SU-DHL-6 (cell line): ENCODE results near the gene MRAP2.

Experiments used
- H2AFZ ChIP-seq: fragments of 200-600 bp; sonication (generic); 2 replicates; pipeline ENCODE4 v1.6.1; 2014; ENCODE audit warnings: low read depth, mild to moderate bottlenecking, moderate library complexity, mixed read lengths, antibody characterized with exemption, low read length; ENCODE audit not compliant: severe bottlenecking
- H3F3A ChIP-seq: fragments of 200-600 bp; shearing (Covaris generic); 2 replicates; pipeline ENCODE4 v1.6.0; 2016; ENCODE audit warnings: antibody characterized with exemption, mild to moderate bottlenecking; ENCODE audit not compliant: insufficient read depth
- H3K27ac ChIP-seq: fragments of 200-600 bp; sonication (generic); 2 replicates; pipeline ENCODE4 v1.5.1; 2016; ENCODE audit warnings: low read depth, mild to moderate bottlenecking, low read length, moderate library complexity, mixed read lengths
- H3K27me3 ChIP-seq: fragments of 200-600 bp; sonication (generic), shearing (Covaris generic); 2 replicates; pipeline ENCODE4 v1.6.0; 2014; ENCODE audit warnings: mild to moderate bottlenecking, low read length
- H3K36me3 ChIP-seq: fragments of 200-600 bp; sonication (generic); 2 replicates; pipeline ENCODE4 v1.6.1; 2014; ENCODE audit warnings: mild to moderate bottlenecking, low read length, mixed read lengths
- H3K4me2 ChIP-seq: fragments of 300-600, 200-600 bp; shearing (Covaris generic), sonication (generic); 2 replicates; pipeline ENCODE4 v1.6.0; 2014; ENCODE audit warnings: low read length, low read depth, mild to moderate bottlenecking; ENCODE audit not compliant: poor library complexity, severe bottlenecking
- H3K4me3 ChIP-seq: fragments of 200-600 bp; sonication (generic); 2 replicates; pipeline ENCODE4 v1.5.1; 2014; ENCODE audit warnings: antibody characterized with exemption, low read length, mild to moderate bottlenecking, mixed read lengths; ENCODE audit not compliant: insufficient read depth, poor library complexity, severe bottlenecking
- H3K79me2 ChIP-seq: fragments of 200-600 bp; sonication (generic); 2 replicates; pipeline ENCODE4 v1.6.1; 2014; ENCODE audit warnings: mild to moderate bottlenecking, low read length, moderate library complexity; ENCODE audit not compliant: insufficient read depth
- H3K9ac ChIP-seq: fragments of 200-600 bp; sonication (generic); 2 replicates; pipeline ENCODE4 v1.7.0; 2014; ENCODE audit warnings: mild to moderate bottlenecking, low read length
- H3K9me2 ChIP-seq: fragments of 200-600 bp; sonication (generic); replicated peaks from 2 replicates; pipeline ENCODE4 v1.6.1; 2014; ENCODE audit warnings: low read length; ENCODE audit not compliant: insufficient read depth
- H3K9me3 ChIP-seq: fragments of 200-600 bp; sonication (generic); 2 replicates; pipeline ENCODE4 v1.6.1; 2014; ENCODE audit warnings: low read length, mixed read lengths; ENCODE audit not compliant: insufficient read depth
- H4K20me1 ChIP-seq: fragments of 200-600 bp; sonication (generic); 2 replicates; pipeline ENCODE4 v1.6.1; 2014; ENCODE audit warnings: low read depth, mild to moderate bottlenecking, antibody characterized with exemption, low read length, moderate library complexity, mixed read lengths
- EZH2phosphoT487 ChIP-seq: fragments of 200-600 bp; sonication (generic), shearing (Covaris generic); conservative IDR thresholded peaks from 2 replicates; pipeline ENCODE4 v1.6.1; 2018; ENCODE audit warnings: mild to moderate bottlenecking, antibody characterized with exemption, low read length, moderate library complexity, mixed read lengths
- TF ChIP-seq, protein P1 (sequence below): fragments of 200-600 bp; sonication (generic); IDR thresholded peaks from one replicate; pipeline ENCODE4 v1.5.1; 2017; ENCODE audit warnings: antibody characterized with exemption, mild to moderate bottlenecking, low read length, moderate library complexity; ENCODE audit not compliant: insufficient read depth, poor library complexity, severe bottlenecking

Gene MRAP2

GRCh38 chr6:83985715-83986114 is 47.9 kb upstream of the MRAP2 start:
- Histone ChIP-seq H3K4me2 (no peak overlapping the region), H3K9me3 (no peaks in the 10 kb centered on the region), H3K27me3 (no peaks in the 10 kb centered on the region)

DNA sequence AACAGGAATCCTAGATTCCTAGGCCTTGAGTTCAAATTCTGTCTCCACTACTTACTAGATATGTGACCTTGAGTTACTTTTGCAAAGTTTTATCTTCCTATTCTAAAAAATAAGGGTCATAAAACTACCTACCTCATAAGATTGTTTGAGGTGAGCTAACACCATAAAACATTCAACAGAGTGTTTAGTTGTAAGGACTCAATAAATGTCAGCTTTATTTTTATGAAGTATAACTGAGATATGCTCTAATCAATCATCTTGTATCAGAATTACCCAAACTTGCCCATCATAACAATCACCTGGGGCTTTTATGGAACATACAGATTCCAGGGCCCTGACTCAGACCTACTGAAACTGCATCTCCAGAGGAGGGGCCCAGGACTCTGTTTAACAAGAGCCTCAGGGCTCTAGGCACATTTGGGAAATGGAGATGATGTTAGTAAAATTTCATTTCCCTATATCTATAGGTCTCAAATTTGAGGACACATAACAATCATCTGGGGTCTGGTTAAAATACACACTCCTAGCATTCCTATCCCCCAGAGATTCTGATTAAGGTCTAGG is 35.5 kb upstream of the MRAP2 start:
- TF ChIP-seq, protein P1, sequence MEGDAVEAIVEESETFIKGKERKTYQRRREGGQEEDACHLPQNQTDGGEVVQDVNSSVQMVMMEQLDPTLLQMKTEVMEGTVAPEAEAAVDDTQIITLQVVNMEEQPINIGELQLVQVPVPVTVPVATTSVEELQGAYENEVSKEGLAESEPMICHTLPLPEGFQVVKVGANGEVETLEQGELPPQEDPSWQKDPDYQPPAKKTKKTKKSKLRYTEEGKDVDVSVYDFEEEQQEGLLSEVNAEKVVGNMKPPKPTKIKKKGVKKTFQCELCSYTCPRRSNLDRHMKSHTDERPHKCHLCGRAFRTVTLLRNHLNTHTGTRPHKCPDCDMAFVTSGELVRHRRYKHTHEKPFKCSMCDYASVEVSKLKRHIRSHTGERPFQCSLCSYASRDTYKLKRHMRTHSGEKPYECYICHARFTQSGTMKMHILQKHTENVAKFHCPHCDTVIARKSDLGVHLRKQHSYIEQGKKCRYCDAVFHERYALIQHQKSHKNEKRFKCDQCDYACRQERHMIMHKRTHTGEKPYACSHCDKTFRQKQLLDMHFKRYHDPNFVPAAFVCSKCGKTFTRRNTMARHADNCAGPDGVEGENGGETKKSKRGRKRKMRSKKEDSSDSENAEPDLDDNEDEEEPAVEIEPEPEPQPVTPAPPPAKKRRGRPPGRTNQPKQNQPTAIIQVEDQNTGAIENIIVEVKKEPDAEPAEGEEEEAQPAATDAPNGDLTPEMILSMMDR = no peak
- no peak for TF ChIP-seq EZH2phosphoT487
- H4K20me1 ChIP-seq = no peaks in the 10 kb centered on the region
- H3K9me2 ChIP-seq = no peaks in the 10 kb centered on the region
- no peak overlapping the region for H3K4me3 ChIP-seq
- no peaks in the 10 kb centered on the region for H3K9me3 ChIP-seq
- H3K9ac ChIP-seq = no peak overlapping the region
- no peak overlapping the region for H3K4me2 ChIP-seq
- no peak overlapping the region for H2AFZ ChIP-seq
- no peaks in the 10 kb centered on the region for H3K27me3 ChIP-seq
- no peak overlapping the region for H3K27ac ChIP-seq
- H3K36me3 ChIP-seq = no peaks in the 10 kb centered on the region
- no peaks in the 10 kb centered on the region for H3F3A ChIP-seq
- H3K79me2 ChIP-seq = no peaks in the 10 kb centered on the region

More at GRCh38 chr6:83985715-83986114, 47.9 kb upstream of the MRAP2 start:
- Histone ChIP-seq H4K20me1 (no peaks in the 10 kb centered on the region), H2AFZ (no peak overlapping the region), H3K4me3 (no peak overlapping the region), H3K36me3 (no peaks in the 10 kb centered on the region), H3K9ac (no peak overlapping the region), H3F3A (no peaks in the 10 kb centered on the region), H3K79me2 (no peaks in the 10 kb centered on the region), H3K27ac (no peak overlapping the region), H3K9me2 (no peaks in the 10 kb centered on the region)
- TF ChIP-seq, protein P1 = no peak
- TF ChIP-seq EZH2phosphoT487 = no peak

DNA sequence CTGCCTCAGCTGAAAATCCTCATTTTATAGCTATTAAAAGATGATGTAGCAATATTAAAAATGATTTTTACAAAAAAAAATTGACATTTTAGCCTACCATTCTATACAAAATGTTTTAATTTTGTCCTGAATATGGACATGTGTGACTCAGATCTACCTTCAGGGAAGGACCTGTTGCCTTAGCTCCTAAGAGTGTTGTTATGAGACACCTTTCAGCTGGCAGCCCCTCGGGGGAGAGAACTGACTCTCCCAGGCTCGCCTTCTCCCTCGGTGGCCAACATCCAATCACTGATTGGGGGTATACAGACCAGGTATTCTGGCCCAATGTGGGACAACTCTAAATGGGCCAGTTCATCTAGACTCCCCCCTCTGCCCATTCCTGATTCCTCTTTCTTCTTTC is 32.5 kb upstream of the MRAP2 start:
- no peak overlapping the region for H3K4me2 ChIP-seq
- H3K27me3 ChIP-seq = no peaks in the 10 kb centered on the region
- H3K79me2 ChIP-seq = no peaks in the 10 kb centered on the region
- H3K27ac ChIP-seq = no peak overlapping the region
- no peaks in the 10 kb centered on the region for H3K36me3 ChIP-seq
- no peaks in the 10 kb centered on the region for H4K20me1 ChIP-seq
- no peak overlapping the region for H2AFZ ChIP-seq
- TF ChIP-seq, protein P1 = no peak
- TF ChIP-seq EZH2phosphoT487 = no peak
- no peaks in the 10 kb centered on the region for H3K9me2 ChIP-seq
- H3K9ac ChIP-seq = no peak overlapping the region
- no peaks in the 10 kb centered on the region for H3K9me3 ChIP-seq
- no peak overlapping the region for H3K4me3 ChIP-seq
- no peaks in the 10 kb centered on the region for H3F3A ChIP-seq

GRCh38 chr6:84002226-84002625 is 31.3 kb upstream of the MRAP2 start:
- no peaks in the 10 kb centered on the region for H4K20me1 ChIP-seq
- H2AFZ ChIP-seq = no peak overlapping the region
- H3K4me3 ChIP-seq = no peak overlapping the region
- TF ChIP-seq, protein P1 = no peak
- no peak for TF ChIP-seq EZH2phosphoT487
- H3K9ac ChIP-seq = no peak overlapping the region
- no peak overlapping the region for H3K4me2 ChIP-seq
- H3K9me3 ChIP-seq = no peaks in the 10 kb centered on the region
- H3K27ac ChIP-seq = no peak overlapping the region
- no peaks in the 10 kb centered on the region for H3K79me2 ChIP-seq
- no peaks in the 10 kb centered on the region for H3K27me3 ChIP-seq
- H3F3A ChIP-seq = no peaks in the 10 kb centered on the region
- H3K36me3 ChIP-seq = no peaks in the 10 kb centered on the region
- H3K9me2 ChIP-seq = no peaks in the 10 kb centered on the region
